IgD-negative memory B cell (primary cell): ENCODE results near the gene BRINP3. TPM values are rescaled to one million over a fixed set of nuclear protein-coding genes. Genes with fewer than 3 reads are reported as not detected.
A peak's percentile ranks its signal among the peaks of the same experiment; 100 is the strongest.

ENCODE experiments used
- H3K27ac Mint-ChIP-seq, 3 donors: one replicate each; pipeline ENCODE4 v1.8.0; 2020 to 2022; ENCODE audit warnings: mild to moderate bottlenecking in 3 of 3, mixed read lengths in 3 of 3, moderate library complexity in 1 of 3
- H3K27me3 Mint-ChIP-seq: one replicate; pipeline ENCODE4 v1.8.0; 2021; ENCODE audit warnings: mixed read lengths
- H3K36me3 Mint-ChIP-seq: one replicate; pipeline ENCODE4 v1.8.0; 2020; ENCODE audit warnings: mild to moderate bottlenecking, mixed read lengths
- H3K4me1 Mint-ChIP-seq, 3 donors: one replicate each; pipeline ENCODE4 v1.8.0; 2020 to 2022; ENCODE audit warnings: mixed read lengths in 3 of 3, mild to moderate bottlenecking in 1 of 3
- H3K4me3 Mint-ChIP-seq, 4 donors: one replicate each; pipeline ENCODE4 v1.8.0; 2020 to 2022; ENCODE audit warnings: mild to moderate bottlenecking in 4 of 4, mixed read lengths in 4 of 4, moderate library complexity in 3 of 4
- H3K9me3 Mint-ChIP-seq, 3 donors: one replicate each; pipeline ENCODE4 v1.8.0; 2020 to 2021; ENCODE audit warnings: mixed read lengths in 3 of 3, mild to moderate bottlenecking in 1 of 3
- polyA plus RNA-seq: library from polyadenylated mRNA; unstranded; fragments of 300-500 nt; fragmentation: Illumina TruSeq; gene quantifications from one replicate; pipeline ENCODE4 v1.2.3, GENCODE V29; 2021

BRINP3 gene
- polyA plus RNA-seq, 1 donor from 2014 or later, result not detected

DNA sequence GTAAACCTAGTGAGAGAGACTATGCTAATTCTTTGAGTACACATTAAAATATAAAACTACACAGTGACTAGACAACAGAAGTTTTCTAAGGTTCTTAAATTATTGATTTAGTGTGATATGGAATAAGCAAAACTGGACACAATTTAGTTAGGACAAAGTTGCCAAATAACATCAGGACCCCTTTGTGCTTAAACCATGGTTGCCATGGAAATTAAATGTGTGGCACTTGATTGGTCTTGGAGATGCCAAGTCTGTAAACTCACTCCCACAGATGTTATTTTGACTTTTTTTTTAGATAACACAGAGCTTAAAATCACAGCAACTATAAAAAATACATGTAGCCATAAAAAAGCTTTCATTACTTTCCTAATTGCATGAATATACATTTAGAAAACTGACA lies 234.6 kb downstream of the BRINP3 start:
- peaks cover 2 to 4% (median 3%) of the 10 kb centered on the region in 3 donors for H3K9me3 Mint-ChIP-seq
- H3K27ac Mint-ChIP-seq, result no peak overlapping the region
- H3K4me3 Mint-ChIP-seq, result no peak overlapping the region
- no peaks in the 10 kb centered on the region for H3K4me1 Mint-ChIP-seq
- H3K27me3 Mint-ChIP-seq, result no peaks in the 10 kb centered on the region
- no peaks in the 10 kb centered on the region for H3K36me3 Mint-ChIP-seq

DNA sequence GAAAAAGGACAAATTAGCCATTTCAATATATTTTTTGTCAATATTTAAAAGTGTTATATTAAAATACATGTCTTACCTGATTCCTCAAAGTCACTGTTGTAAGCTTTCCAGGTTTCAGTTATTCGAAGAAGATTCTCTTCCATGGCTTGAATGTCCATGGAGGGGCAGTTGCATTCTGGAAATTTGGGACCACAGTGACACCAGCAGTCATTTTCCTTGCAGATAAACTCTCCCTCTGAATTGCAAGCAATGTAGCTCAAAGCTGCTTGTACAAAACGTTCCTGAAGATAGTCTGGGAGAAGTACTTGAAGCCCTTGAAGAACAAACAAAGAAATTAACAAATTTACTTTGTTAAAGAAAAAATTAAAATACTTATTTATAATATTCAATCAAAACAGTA lies 251.7 kb downstream of the BRINP3 start:
- Mint-ChIP-seq H3K4me3 (no peak overlapping the region), H3K9me3 (peaks cover 0 to 5% (median 2%) of the 10 kb centered on the region in 3 donors), H3K4me1 (no peaks in the 10 kb centered on the region), H3K27ac (no peak overlapping the region), H3K36me3 (no peaks in the 10 kb centered on the region), H3K27me3 (no peaks in the 10 kb centered on the region)

DNA sequence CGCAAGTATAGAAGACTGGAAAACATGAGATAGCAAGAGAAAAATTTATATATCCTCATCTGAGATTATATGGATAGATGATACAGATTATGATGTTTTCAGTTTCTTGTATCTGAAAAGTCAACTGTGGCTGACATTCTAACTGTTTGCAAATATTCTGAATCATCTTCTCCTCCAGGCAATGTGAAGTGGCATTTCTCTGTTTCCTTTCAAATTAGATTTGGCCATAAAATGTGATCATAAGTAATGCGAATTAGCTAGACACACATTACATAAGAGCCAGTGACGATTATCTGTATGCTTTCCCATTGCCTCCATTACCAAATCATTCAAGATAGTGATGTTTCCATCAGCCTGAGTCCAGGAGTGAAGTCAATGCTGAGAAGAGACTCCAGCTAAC lies 265.2 kb downstream of the BRINP3 start:
- Mint-ChIP-seq H3K27ac (no peak overlapping the region), H3K36me3 (peaks cover 1% of the 10 kb centered on the region), H3K4me1 (no peaks in the 10 kb centered on the region), H3K4me3 (no peak overlapping the region), H3K9me3 (peaks cover 0 to 4% (median 0%) of the 10 kb centered on the region in 3 donors), H3K27me3 (no peaks in the 10 kb centered on the region)

DNA sequence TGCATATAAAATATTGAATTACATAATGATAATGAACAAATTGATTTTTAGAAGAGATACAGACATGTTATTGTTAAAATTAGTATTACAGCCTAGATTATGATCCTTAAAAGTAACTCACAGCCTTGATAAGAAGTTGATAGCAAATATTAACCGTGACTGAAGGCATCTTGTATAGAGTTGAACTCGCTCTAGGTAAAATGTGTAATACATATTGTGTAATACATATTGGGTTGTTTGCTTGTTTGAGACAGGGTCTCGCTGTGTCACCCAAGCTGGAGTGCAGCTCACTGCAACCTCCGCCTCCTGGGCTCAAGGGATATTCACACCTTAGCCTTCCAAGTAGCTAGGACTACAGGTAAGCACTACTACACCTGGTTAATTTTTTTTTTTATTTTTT lies 269.9 kb downstream of the BRINP3 start:
- Mint-ChIP-seq H3K4me3 (no peak overlapping the region), H3K9me3 (peaks cover 0 to 6% (median 4%) of the 10 kb centered on the region in 3 donors), H3K27me3 (no peaks in the 10 kb centered on the region), H3K27ac (no peak overlapping the region), H3K36me3 (no peaks in the 10 kb centered on the region), H3K4me1 (no peaks in the 10 kb centered on the region)

DNA sequence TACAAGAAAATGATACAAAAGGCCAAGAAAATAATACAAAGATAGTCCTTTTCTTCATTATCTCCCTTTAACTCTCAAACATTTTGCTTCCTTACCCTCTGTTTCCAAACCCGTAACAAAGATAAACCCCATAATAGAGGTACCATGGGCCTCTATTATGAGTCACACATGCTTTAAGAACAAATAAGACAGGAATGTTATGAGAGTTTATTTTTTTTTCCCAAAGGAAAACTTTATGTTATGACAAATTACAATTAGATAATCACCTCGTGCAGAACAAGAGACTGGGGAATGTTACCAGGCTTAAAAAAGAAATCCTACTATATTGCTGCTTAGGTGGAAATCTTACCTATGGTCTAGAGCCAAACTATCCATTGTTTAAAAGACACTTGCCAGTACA lies 272.0 kb downstream of the BRINP3 start:
- Mint-ChIP-seq H3K9me3 (peaks cover 3 to 11% (median 4%) of the 10 kb centered on the region in 3 donors), H3K4me1 (no peaks in the 10 kb centered on the region), H3K4me3 (no peak overlapping the region), H3K36me3 (no peaks in the 10 kb centered on the region), H3K27me3 (no peaks in the 10 kb centered on the region), H3K27ac (no peak overlapping the region)

DNA sequence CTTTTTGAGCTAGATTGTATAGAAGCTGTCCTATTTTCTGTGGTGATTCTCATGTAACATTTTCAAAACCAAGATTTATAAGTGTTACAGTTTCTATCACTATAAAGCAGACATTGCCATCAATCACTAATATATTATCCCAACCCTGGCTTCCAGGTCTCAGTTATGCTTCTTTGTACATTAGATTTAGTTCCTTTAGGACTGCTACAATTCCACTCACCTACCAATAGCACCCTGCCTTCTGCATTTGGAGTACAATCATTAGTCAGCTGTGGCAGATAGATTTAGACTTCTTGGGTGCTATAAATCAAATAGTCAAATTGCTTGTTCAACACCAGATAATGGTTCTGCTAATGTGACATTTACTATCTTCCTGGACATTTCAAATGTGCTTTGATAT lies 281.6 kb downstream of the BRINP3 start:
- no peak overlapping the region for H3K27ac Mint-ChIP-seq
- no peaks in the 10 kb centered on the region for H3K36me3 Mint-ChIP-seq
- peaks cover under 1 to 8% (median 4%) of the 10 kb centered on the region in 3 donors for H3K9me3 Mint-ChIP-seq
- H3K4me3 Mint-ChIP-seq, result no peak overlapping the region
- no peaks in the 10 kb centered on the region for H3K27me3 Mint-ChIP-seq
- no peaks in the 10 kb centered on the region for H3K4me1 Mint-ChIP-seq

DNA sequence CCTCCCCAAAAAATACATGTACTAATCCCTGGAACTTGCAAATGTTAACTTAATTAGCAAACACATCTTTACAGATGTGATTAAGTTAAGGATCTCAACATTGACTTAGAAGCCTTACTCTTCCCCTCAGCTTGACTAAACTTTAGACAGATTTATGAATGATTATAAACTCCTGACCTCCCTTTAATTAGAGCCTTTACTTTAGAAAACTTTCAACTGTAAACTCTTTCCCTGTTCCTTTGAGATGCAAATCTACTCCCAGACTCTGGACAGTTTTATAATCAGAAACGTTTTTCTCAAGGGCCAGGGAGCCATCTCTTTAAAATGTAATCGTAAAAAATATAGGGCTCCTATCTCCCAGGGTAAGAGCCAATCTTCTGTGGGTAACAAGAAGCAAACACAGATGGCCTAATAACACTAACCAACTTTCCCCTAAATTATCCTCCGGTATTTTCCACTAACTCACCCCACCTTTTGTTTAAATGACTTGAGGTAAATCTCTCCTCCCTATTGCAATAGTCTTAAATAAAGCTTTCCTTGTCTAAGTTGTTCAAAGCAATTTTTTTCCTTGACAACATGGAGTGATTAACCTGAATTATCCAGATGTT lies 284.1 kb downstream of the BRINP3 start:
- Mint-ChIP-seq H3K36me3 (no peaks in the 10 kb centered on the region), H3K4me3 (no peak overlapping the region), H3K9me3 (peaks cover 0 to 3% (median 0%) of the 10 kb centered on the region in 3 donors), H3K27me3 (no peaks in the 10 kb centered on the region), H3K4me1 (no peaks in the 10 kb centered on the region), H3K27ac (no peak overlapping the region)

DNA sequence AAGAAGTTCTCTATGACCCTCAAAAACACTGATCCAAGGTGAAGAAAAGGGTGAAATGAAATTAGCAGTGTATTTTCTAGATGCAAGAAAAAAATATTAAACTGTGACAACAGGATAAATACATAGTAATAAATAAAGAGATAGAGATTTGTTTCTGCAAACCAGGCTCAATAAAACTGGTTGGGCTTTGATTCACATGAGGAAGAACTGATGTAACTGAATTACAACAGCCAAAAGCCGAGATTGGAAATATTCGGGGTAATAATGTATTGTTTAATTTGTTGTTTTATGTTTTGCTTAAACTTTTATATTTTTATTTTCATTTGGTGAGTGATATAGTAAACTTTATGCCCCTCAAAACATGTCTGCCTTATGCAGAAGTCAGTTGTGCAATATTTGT lies 285.0 kb downstream of the BRINP3 start:
- peaks cover 0 to 3% (median 2%) of the 10 kb centered on the region in 3 donors for H3K9me3 Mint-ChIP-seq
- H3K4me3 Mint-ChIP-seq, result no peak overlapping the region
- no peaks in the 10 kb centered on the region for H3K4me1 Mint-ChIP-seq
- no peaks in the 10 kb centered on the region for H3K27me3 Mint-ChIP-seq
- no peak overlapping the region for H3K27ac Mint-ChIP-seq
- H3K36me3 Mint-ChIP-seq, result no peaks in the 10 kb centered on the region

DNA sequence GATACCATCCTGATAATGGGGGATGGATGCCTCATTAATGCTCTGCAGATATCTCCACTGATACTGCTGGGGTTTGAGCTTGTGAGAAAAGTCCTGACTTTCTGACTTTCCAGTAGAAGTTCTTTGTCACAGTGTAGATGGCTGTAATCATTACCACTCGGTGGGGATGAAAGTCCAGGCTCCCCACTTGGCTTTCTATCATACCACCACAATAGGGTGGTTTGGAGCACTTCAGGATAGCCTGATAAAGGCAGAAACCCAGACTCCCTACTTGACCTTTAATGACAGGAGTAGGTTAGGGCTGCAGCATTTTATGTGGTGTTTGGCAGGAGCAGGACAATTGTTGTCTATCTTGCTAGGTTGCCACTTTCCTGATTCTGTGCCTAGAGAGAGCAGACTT lies 294.1 kb downstream of the BRINP3 start:
- Mint-ChIP-seq H3K9me3 (peaks cover 0 to 3% (median 2%) of the 10 kb centered on the region in 3 donors), H3K27ac (no peak overlapping the region), H3K36me3 (no peaks in the 10 kb centered on the region), H3K27me3 (no peaks in the 10 kb centered on the region), H3K4me1 (no peaks in the 10 kb centered on the region), H3K4me3 (no peak overlapping the region)

DNA sequence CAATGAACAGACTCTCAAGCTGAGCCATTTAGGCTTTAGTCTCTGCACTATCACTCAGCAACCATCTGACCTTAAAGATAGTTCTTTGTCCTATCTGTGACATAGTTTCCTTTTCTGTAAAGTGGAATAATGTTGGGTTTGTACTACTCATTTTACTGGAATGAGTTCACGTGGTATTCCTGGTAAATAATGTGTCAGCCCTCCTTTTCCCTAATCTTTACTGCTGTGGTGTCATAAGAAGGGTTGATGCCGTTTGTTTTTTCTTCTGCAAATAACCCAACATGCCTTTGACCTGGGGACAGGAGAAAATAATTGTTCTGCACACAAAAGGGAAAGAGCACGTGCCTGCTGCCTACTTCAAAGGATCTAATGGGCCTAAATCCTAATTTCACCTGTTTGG lies 297.8 kb downstream of the BRINP3 start:
- Mint-ChIP-seq H3K4me3 (no peak overlapping the region), H3K9me3 (peaks cover 0 to 9% (median 2%) of the 10 kb centered on the region in 3 donors), H3K27me3 (no peaks in the 10 kb centered on the region), H3K4me1 (no peaks in the 10 kb centered on the region), H3K36me3 (no peaks in the 10 kb centered on the region), H3K27ac (peak overlapping the region in 1 of 3 donors; percentile 9)

DNA sequence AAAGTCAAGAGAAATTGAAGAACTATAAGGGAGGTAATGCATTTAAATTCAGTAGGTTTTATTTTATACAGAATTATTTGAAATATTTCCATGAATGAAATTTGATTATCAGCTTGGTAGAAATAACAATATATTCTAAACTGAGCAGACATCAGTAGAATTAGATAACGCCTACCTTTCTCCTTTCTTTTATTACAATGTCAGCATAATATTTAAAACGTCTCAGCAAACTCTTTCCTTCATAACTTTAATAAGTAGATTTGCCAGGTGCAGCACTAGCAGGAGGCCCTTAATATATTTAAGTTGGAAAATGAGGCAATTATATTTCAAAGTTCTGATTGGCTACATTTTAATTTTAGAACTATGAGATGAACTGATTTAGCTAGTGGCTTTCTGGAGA lies 298.8 kb downstream of the BRINP3 start:
- H3K9me3 Mint-ChIP-seq, result peaks cover 0 to 9% (median 2%) of the 10 kb centered on the region in 3 donors
- H3K27ac Mint-ChIP-seq, result no peak overlapping the region
- H3K27me3 Mint-ChIP-seq, result no peaks in the 10 kb centered on the region

DNA sequence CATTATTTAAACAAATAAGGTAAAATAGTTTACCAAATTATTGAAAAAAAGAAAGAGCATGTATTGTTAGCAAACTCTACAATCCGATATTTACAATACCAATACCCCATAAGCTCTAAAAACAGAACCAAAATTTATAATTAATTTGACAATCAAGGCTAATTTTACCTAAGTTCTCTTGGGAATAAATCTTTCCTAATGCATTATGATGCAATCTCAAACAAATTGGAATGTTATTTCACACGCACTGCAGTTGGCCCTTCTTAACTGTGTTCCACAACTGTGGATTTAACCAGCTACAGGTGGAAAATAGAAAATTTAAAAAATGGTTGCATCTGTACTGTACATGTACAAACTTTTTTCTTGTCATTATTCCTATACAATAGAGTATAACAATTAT lies 300.1 kb downstream of the BRINP3 start:
- peaks cover 0 to 10% (median 1%) of the 10 kb centered on the region in 3 donors for H3K9me3 Mint-ChIP-seq
- no peaks in the 10 kb centered on the region for H3K36me3 Mint-ChIP-seq
- no peaks in the 10 kb centered on the region for H3K27me3 Mint-ChIP-seq
- no peaks in the 10 kb centered on the region for H3K4me1 Mint-ChIP-seq
- H3K27ac Mint-ChIP-seq, result no peak overlapping the region
- H3K4me3 Mint-ChIP-seq, result no peak overlapping the region

More for the DNA sequence above, 298.8 kb downstream of the BRINP3 start:
- Mint-ChIP-seq H3K36me3 (no peaks in the 10 kb centered on the region), H3K4me3 (no peak overlapping the region), H3K4me1 (no peaks in the 10 kb centered on the region)

DNA sequence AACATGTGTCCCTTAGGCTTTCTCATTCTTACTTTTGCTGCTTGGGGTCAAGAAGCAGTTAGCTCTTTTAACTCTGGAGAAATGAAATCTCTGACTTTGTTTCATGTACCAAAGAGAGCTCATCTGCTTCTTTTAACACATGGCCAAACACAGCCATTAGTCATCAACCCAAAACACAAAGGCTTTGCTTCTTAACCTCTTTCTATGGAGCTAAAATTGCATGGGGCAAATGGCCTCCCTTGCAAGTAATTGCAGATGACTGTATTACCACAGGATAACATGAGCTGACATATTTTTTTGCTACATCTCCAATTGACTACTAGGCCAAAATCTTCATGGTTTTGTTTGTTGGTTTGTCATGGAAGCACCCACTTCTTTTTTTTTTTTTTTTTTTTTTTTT lies 300.9 kb downstream of the BRINP3 start:
- no peaks in the 10 kb centered on the region for H3K27me3 Mint-ChIP-seq

DNA sequence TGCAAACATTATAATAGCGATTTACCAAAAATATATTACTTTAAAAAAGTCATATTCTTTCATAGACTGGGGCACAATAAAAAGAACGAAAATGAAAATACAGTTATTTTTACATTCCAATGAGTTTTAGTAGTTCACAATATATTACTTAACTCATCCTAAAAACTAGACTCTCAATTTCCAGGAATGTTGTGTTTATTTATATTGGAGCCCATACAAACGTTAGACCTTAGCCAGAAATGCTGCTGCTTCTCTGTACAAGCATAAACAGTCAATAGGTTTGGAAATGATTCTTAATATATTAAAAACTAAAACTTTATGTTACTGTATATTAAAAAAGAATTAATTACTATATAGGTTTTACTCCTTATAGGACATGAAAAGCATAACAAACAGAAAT lies 302.3 kb downstream of the BRINP3 start:
- Mint-ChIP-seq H3K4me3 (no peak overlapping the region), H3K36me3 (no peaks in the 10 kb centered on the region), H3K27ac (no peak overlapping the region), H3K27me3 (no peaks in the 10 kb centered on the region), H3K4me1 (no peaks in the 10 kb centered on the region), H3K9me3 (peaks cover 0 to 13% (median 1%) of the 10 kb centered on the region in 3 donors)

More for the DNA sequence above, 300.9 kb downstream of the BRINP3 start:
- Mint-ChIP-seq H3K9me3 (peaks cover 0 to 13% (median 0%) of the 10 kb centered on the region in 3 donors), H3K36me3 (no peaks in the 10 kb centered on the region), H3K27ac (no peak overlapping the region), H3K4me1 (no peaks in the 10 kb centered on the region), H3K4me3 (no peak overlapping the region)

DNA sequence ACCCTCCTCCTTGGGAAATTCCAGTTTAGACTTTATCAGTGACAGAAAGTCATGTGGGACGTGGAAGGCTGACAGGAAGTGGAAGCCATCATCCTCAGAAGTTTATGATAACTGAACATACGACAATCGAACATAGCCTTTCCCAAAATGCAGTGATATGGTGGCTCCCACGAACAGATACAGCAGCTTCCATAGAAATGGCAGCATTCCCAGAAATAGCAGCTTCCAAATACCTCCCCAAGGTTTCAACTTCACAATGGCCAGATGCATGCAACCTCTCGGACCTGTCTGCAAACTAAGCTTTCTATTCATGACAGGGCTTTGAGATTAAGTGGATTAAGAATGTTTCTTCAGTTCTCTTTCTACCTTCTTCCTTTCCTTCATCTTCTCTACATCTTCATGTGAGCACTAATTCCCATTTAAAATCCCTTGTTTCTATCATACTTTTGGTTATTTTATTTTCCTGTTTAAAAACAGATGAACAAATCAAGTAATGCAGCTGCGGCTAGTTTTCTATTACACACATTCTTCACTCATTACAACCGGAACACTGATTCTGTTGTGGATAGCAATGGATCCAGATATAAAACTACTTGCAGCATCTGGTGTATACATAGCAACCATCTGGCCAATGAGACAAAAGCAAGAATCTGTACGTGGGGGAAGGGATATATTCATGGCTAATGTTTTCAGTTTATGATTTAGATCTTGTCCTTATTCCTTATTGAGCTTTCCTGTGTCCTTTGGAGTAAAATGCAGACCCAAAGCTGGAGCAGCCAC lies 304.8 kb downstream of the BRINP3 start:
- Mint-ChIP-seq H3K27ac (no peak overlapping the region), H3K27me3 (no peaks in the 10 kb centered on the region), H3K4me3 (no peak overlapping the region), H3K9me3 (peaks cover 0 to 13% (median 1%) of the 10 kb centered on the region in 3 donors), H3K4me1 (no peaks in the 10 kb centered on the region), H3K36me3 (no peaks in the 10 kb centered on the region)

DNA sequence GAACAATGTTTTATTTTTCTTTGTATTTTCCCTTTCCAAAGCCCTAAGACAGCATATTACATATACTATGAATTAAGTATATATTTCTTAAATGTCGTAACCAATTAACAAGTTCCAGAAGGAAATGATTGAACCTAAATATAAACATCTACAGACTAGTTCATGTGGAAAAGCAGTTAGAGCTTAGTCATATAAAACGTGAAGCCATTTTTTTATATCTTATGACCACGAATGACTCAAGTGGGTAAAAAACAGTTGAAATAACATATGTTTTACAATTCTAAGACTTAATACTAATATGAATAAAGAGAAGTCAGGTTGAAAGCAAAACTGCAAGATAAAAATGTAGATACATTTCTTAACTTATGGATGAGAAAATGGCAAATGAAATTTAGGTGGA lies 307.3 kb downstream of the BRINP3 start:
- Mint-ChIP-seq H3K4me3 (no peak overlapping the region), H3K9me3 (peaks cover 0 to 7% (median 1%) of the 10 kb centered on the region in 3 donors)

More for the DNA sequence above, 307.3 kb downstream of the BRINP3 start:
- no peaks in the 10 kb centered on the region for H3K27me3 Mint-ChIP-seq
- H3K27ac Mint-ChIP-seq, result no peak overlapping the region
- no peaks in the 10 kb centered on the region for H3K4me1 Mint-ChIP-seq
- H3K36me3 Mint-ChIP-seq, result no peaks in the 10 kb centered on the region
